Breast epithelium (tissue), 4 donors: ENCODE measurements around the gene BIRC5. TPM values are rescaled to one million over a fixed set of nuclear protein-coding genes. Genes with fewer than 3 reads are reported as not detected.

Experiments
- DNase-seq, 2 donors: peaks; one replicate each; pipeline ENCODE4 v3.0.0-alpha.2; 2019; ENCODE audit warnings: low spot score in 2 of 2
- H3K27ac ChIP-seq, 2 donors: fragments of 200-600 bp; sonication (generic) in 1 of 2; one replicate each; pipeline ENCODE4 v1.5.1; 2016 to 2019; ENCODE audit warnings: mild to moderate bottlenecking in 1 of 2
- H3K27me3 ChIP-seq, 2 donors: fragments of 200-600 bp; sonication (generic) in 1 of 2; one replicate each; pipeline versions ENCODE4 v1.5.1 to v1.6.0; 2017 to 2019; ENCODE audit warnings: control low read depth in 1 of 2, mild to moderate bottlenecking in 1 of 2
- H3K36me3 ChIP-seq: fragments of 200-600 bp; one replicate; pipeline ENCODE4 v1.5.1; 2019
- H3K4me1 ChIP-seq, 2 donors: fragments of 200-600 bp; sonication (generic); one replicate each; pipeline ENCODE4 v1.5.1; 2016 to 2019; ENCODE audit warnings: control low read depth in 1 of 2
- H3K4me3 ChIP-seq, 3 donors: fragments of 200-600 bp; sonication (generic); 1 replicate in 2 of 3; 2 replicates in 1 of 3; pipeline ENCODE4 v1.5.1; 2016 to 2019; ENCODE audit warnings: mild to moderate bottlenecking in 3 of 3, moderate library complexity in 2 of 3
- H3K9me3 ChIP-seq, 2 donors: fragments of 200-600 bp; sonication (generic) in 1 of 2; one replicate each; pipeline ENCODE4 v1.5.1; 2016 to 2019; ENCODE audit warnings: control low read depth in 1 of 2
- CTCF ChIP-seq, 3 donors: fragments of 450-650 bp; IDR thresholded peaks; one replicate each; pipeline ENCODE4 v1.5.1; 2016 to 2017; ENCODE audit warnings: antibody characterized with exemption in 3 of 3, mild to moderate bottlenecking in 3 of 3, moderate library complexity in 3 of 3
- POLR2A ChIP-seq: fragments of 450-650 bp; IDR thresholded peaks from one replicate; pipeline ENCODE4 v1.6.1; 2016; ENCODE audit warnings: antibody characterized with exemption, mild to moderate bottlenecking, moderate library complexity
- POLR2AphosphoS5 ChIP-seq, 3 donors: sonication (generic); formaldehyde crosslinking; IDR thresholded peaks; one replicate each; pipeline ENCODE4 v1.6.1; 2017; ENCODE audit warnings: antibody characterized with exemption in 3 of 3
- intact Hi-C: fragments of 100-400 bp; cut with DNase I; formaldehyde crosslinking; loops from one replicate; pipeline ENCODE4 v1.15.1; 2023; ENCODE audit warnings: low total_unique reads
- total RNA-seq, 3 donors: library from RNA; depleted of rRNA; stranded (reverse); fragments of >200 nt; gene quantifications; one replicate each; pipeline ENCODE4 v1.1.0, GENCODE V29; 2016

Gene BIRC5
- total RNA-seq, 3 donors from 2014 or later, result 0.29 to 1.9 (median 0.33) TPM

GRCh38 chr17:78263736-78264340, 49.8 kb downstream of the BIRC5 start:
- Histone ChIP-seq H3K27ac (peak overlapping the region in 1 of 2 donors; percentile 38), H3K27me3 (no peaks in the 10 kb centered on the region)
- TF ChIP-seq CTCF (IDR thresholded peaks at IDR 0.05), result no peak
- TF ChIP-seq POLR2AphosphoS5 (IDR thresholded peaks at IDR 0.05), result no peak
- TF ChIP-seq POLR2A, result no peak

GRCh38 chr17:78264590-78264989, 50.5 kb downstream of the BIRC5 start:
- Histone ChIP-seq H3K4me3 (no peak overlapping the region), H3K9me3 (no peaks in the 10 kb centered on the region), H3K36me3 (no peaks in the 10 kb centered on the region), H3K4me1 (no peaks in the 10 kb centered on the region), H3K27me3 (no peaks in the 10 kb centered on the region), H3K27ac (no peak overlapping the region)
- intact Hi-C loops, result no loop called here
- TF ChIP-seq POLR2AphosphoS5 (IDR thresholded peaks at IDR 0.05), result no peak
- DNase-seq, result no peak

More at GRCh38 chr17:78263736-78264340, 49.8 kb downstream of the BIRC5 start:
- H3K36me3 ChIP-seq, result no peaks in the 10 kb centered on the region
- no peak overlapping the region for H3K4me3 ChIP-seq
- H3K9me3 ChIP-seq, result no peaks in the 10 kb centered on the region
- H3K4me1 ChIP-seq, result no peaks in the 10 kb centered on the region
- no peak for DNase-seq
- intact Hi-C loops, result no loop called here

GRCh38 chr17:78265121-78265520, 51.1 kb downstream of the BIRC5 start:
- H3K4me3 ChIP-seq, result no peak overlapping the region
- H3K27ac ChIP-seq, result no peak overlapping the region
- no peaks in the 10 kb centered on the region for H3K27me3 ChIP-seq
- H3K9me3 ChIP-seq, result no peaks in the 10 kb centered on the region
- no peaks in the 10 kb centered on the region for H3K4me1 ChIP-seq
- intact Hi-C loops, result no loop called here
- H3K36me3 ChIP-seq, result no peaks in the 10 kb centered on the region
- no peak for TF ChIP-seq POLR2A
- TF ChIP-seq CTCF (IDR thresholded peaks at IDR 0.05), result no peak
- no peak for TF ChIP-seq POLR2AphosphoS5 (IDR thresholded peaks at IDR 0.05)
- no peak for DNase-seq

- TF ChIP-seq CTCF (IDR thresholded peaks at IDR 0.05) (no peak), POLR2AphosphoS5 (IDR thresholded peaks at IDR 0.05) (no peak), POLR2A (no peak)
- no peaks in the 10 kb centered on the region for H3K4me1 ChIP-seq
- intact Hi-C loops, result no loop called here
These were observed 52.2 kb downstream of the BIRC5 start for GRCh38 chr17:78266231-78266631.

GRCh38 chr17:78266771-78267170, 52.7 kb downstream of the BIRC5 start:
- H3K27ac ChIP-seq, result no peak overlapping the region
- TF ChIP-seq POLR2A, result no peak
- no peak for TF ChIP-seq POLR2AphosphoS5 (IDR thresholded peaks at IDR 0.05)
- no peak for DNase-seq
- intact Hi-C loops, result no loop called here
- H3K4me1 ChIP-seq, result no peaks in the 10 kb centered on the region
- H3K4me3 ChIP-seq, result no peak overlapping the region
- no peaks in the 10 kb centered on the region for H3K36me3 ChIP-seq
- H3K27me3 ChIP-seq, result no peaks in the 10 kb centered on the region
- H3K9me3 ChIP-seq, result no peaks in the 10 kb centered on the region

More at GRCh38 chr17:78266231-78266631, 52.2 kb downstream of the BIRC5 start:
- DNase-seq, result no peak
- H3K36me3 ChIP-seq, result no peaks in the 10 kb centered on the region
- no peak overlapping the region for H3K27ac ChIP-seq
- no peaks in the 10 kb centered on the region for H3K27me3 ChIP-seq
- no peaks in the 10 kb centered on the region for H3K9me3 ChIP-seq
- no peak overlapping the region for H3K4me3 ChIP-seq

GRCh38 chr17:78267253-78268073, 53.4 kb downstream of the BIRC5 start:
- intact Hi-C loops, result no loop called here
- Histone ChIP-seq H3K4me1 (no peaks in the 10 kb centered on the region), H3K36me3 (no peaks in the 10 kb centered on the region), H3K27me3 (no peaks in the 10 kb centered on the region), H3K9me3 (no peaks in the 10 kb centered on the region), H3K4me3 (no peak overlapping the region), H3K27ac (no peak overlapping the region)
- no peak for DNase-seq
- TF ChIP-seq CTCF (IDR thresholded peaks at IDR 0.05) (no peak), POLR2AphosphoS5 (IDR thresholded peaks at IDR 0.05) (no peak), POLR2A (no peak)
